Uterus (tissue), 4 donors: Measurements from ENCODE around the gene GALNTL6. TPM values are rescaled to one million over a fixed set of nuclear protein-coding genes. Genes with fewer than 3 reads are reported as not detected.
"Not testable (repeated sequence)": the region's sequence is repeated elsewhere in the genome, so short reads cannot be mapped to it uniquely, and the experiment has no call there.

Experiments used
- DNase-seq, 2 donors: peaks; one replicate each; pipeline ENCODE4 v3.0.0-alpha.2; 2019 to 2020
- H3K27ac ChIP-seq, 2 donors: fragments of 200-600 bp; sonication (generic); 1 replicate in 1 of 2; 2 replicates in 1 of 2; pipeline ENCODE4 v1.5.1; 2016 to 2018
- H3K27me3 ChIP-seq, 2 donors: fragments of 200-600 bp; sonication (generic); one replicate each; pipeline ENCODE4 v1.5.1; 2018 to 2019; ENCODE audit warnings: control low read depth in 1 of 2
- H3K36me3 ChIP-seq, 2 donors: fragments of 200-600 bp; sonication (generic); one replicate each; pipeline ENCODE4 v1.5.1; 2019; ENCODE audit warnings: control low read depth in 1 of 2
- H3K4me1 ChIP-seq, 2 donors: fragments of 200-600 bp; sonication (generic); one replicate each; pipeline ENCODE4 v1.5.1; 2018 to 2019; ENCODE audit warnings: control low read depth in 1 of 2
- H3K4me3 ChIP-seq, 2 donors: fragments of 200-600 bp; sonication (generic); 1 replicate in 1 of 2; 2 replicates in 1 of 2; pipeline ENCODE4 v1.5.1; 2018 to 2019; ENCODE audit warnings: mild to moderate bottlenecking in 1 of 2
- H3K9me3 ChIP-seq, 2 donors: fragments of 200-600 bp; sonication (generic); one replicate each; pipeline ENCODE4 v1.5.1; 2019; ENCODE audit warnings: control low read depth in 1 of 2
- CTCF ChIP-seq, 4 experiments: fragments of 200-600 bp in 2 of 4; fragments of 450-650 bp in 2 of 4; sonication (generic) in 2 of 4; IDR thresholded peaks; one replicate each; pipeline ENCODE4 v1.5.1; 2016 to 2019; ENCODE audit warnings: antibody characterized with exemption in 4 of 4, mild to moderate bottlenecking in 2 of 4, moderate library complexity in 1 of 4
- POLR2A ChIP-seq, 2 donors: fragments of 450-650 bp; IDR thresholded peaks; one replicate each; pipeline ENCODE4 v1.6.1; 2016; ENCODE audit warnings: antibody characterized with exemption in 2 of 2, mild to moderate bottlenecking in 1 of 2, moderate library complexity in 1 of 2
- intact Hi-C: fragments of 100-400 bp; cut with DNase I; formaldehyde crosslinking; loops from one replicate; pipeline ENCODE4 v1.15.1; 2023; ENCODE audit warnings: low total_unique reads
- total RNA-seq, 4 donors: library from RNA; depleted of rRNA in 3 of 4; stranded (reverse); fragments of >200 nt in 3 of 4; gene quantifications; one replicate each; pipeline versions ENCODE4 v1.1.0 to v1.2.4, GENCODE V29; 2014 to 2023
- donor health status: DM: yes; HTN: yes; CAD: no.

Gene GALNTL6
- total RNA-seq, 4 donors from 2014 or later: 2.6 TPM; not detected in 3

DNA sequence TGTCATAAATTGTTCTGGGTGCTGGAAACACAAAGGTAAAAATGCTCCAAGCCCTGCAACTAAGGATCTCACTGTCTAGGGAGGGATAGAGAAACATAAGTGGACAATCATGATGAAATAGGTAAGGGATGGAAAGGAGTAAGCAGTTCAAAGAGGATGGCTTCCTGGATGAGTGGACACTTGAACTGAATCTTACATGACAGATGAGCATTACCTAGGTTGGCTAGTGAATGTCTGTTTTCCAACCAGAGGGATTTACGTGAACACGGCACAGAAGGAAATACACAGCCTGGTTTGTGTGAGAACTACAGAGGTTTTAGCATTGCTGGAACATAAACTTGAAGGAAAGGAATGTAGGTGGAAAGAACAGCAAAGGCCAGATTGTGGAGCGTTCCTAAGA is 1205.2 kb downstream of the GALNTL6 start:
- Histone ChIP-seq H3K27me3 (no peaks in the 10 kb centered on the region), H3K36me3 (no peaks in the 10 kb centered on the region), H3K4me3 (no peak overlapping the region), H3K27ac (no peak overlapping the region), H3K4me1 (peaks cover 0 to 7% of the 10 kb centered on the region in 2 donors), H3K9me3 (no peaks in the 10 kb centered on the region)
- no peak for DNase-seq
- TF ChIP-seq POLR2A (IDR thresholded peaks at IDR 0.05) (no peak), CTCF (IDR thresholded peaks at IDR 0.05) (no peak)
- intact Hi-C loops: loop anchor here (10.0 kb wide), 1 partner anchor 236 kb away; no protein-coding TSS in a partner anchor

DNA sequence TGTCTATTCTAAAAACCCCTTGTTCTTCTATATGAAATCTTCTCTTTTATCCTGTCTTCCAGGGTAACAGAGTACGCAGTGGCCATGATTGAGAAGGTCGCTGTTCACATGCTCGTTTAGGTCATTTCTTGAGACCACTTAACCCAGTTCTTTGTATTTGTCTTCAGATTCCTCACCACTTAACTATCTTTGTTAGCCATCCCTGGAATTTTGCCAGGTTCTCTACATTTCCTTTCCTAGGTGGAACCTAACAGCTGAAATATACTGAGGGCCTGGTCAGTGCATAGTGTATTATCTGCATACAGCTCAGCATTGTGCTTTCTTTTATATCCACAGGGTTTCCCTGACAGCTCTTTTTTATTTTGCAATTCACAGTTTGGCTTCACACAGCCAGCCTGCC is 1206.5 kb downstream of the GALNTL6 start:
- DNase-seq: no peak

GRCh38 chr4:173021746-173022573 is 1208.8 kb downstream of the GALNTL6 start:
- H3K36me3 ChIP-seq, intact Hi-C loops, H3K9me3 ChIP-seq, H3K4me1 ChIP-seq, H3K27ac ChIP-seq, H3K4me3 ChIP-seq, DNase-seq, H3K27me3 ChIP-seq: not testable (repeated sequence)

More for the DNA sequence above, 1206.5 kb downstream of the GALNTL6 start:
- TF ChIP-seq POLR2A (IDR thresholded peaks at IDR 0.05) (no peak), CTCF (IDR thresholded peaks at IDR 0.05) (no peak)
- Histone ChIP-seq H3K4me1 (no peaks in the 10 kb centered on the region), H3K36me3 (no peaks in the 10 kb centered on the region), H3K4me3 (no peak overlapping the region), H3K9me3 (no peaks in the 10 kb centered on the region), H3K27ac (no peak overlapping the region), H3K27me3 (no peaks in the 10 kb centered on the region)
- intact Hi-C loops: loop anchor here (10.0 kb wide), 1 partner anchor 235 kb away; no protein-coding TSS in a partner anchor

DNA sequence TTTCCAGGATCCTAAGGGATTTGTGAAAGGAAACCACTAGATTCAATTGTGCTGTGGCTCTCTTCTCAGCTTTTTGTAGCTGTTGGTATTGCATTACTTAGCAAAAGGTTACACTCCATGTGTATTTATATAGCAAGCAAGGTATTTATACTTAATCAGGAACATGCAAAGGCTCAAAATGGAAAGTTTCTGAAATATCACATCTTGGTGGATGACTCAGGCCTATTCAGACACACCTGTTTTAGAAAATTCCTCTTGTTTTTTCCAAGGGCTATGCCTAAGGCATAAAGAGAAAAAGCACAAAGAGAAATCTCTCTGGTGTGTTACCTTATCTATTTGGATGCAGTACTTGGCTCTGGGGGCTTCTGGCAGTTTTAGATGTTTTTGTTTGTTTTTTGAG is 1211.0 kb downstream of the GALNTL6 start:
- intact Hi-C loops: no loop called here
- no peak for TF ChIP-seq CTCF (IDR thresholded peaks at IDR 0.05)
- TF ChIP-seq POLR2A (IDR thresholded peaks at IDR 0.05): no peak
- Histone ChIP-seq H3K36me3 (no peaks in the 10 kb centered on the region), H3K4me3 (no peak overlapping the region), H3K9me3 (no peaks in the 10 kb centered on the region), H3K27ac (no peak overlapping the region), H3K27me3 (no peaks in the 10 kb centered on the region), H3K4me1 (no peaks in the 10 kb centered on the region)
- DNase-seq: no peak

DNA sequence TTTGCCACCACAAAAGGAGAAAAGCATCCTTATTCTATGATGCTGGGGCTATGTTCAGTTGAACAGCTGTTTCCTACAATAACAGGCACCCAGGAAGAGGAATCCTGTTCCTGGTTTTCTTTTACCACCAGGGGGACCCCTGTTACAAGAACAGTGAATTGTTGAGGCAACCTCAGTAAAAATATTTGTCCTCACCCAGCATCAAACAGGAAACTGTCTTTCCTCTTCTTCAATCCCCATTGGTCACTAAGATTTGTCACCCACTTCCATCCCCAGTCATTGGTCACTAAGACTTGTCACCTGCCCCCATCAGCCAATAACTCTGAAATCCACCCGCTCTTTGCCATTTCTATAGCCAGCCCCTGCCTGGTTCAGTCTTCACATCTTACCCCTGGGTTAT is 1211.9 kb downstream of the GALNTL6 start:
- DNase-seq: peak; percentile 29 to 65
- no peak overlapping the region for H3K4me3 ChIP-seq
- no peaks in the 10 kb centered on the region for H3K27me3 ChIP-seq
- intact Hi-C loops: no loop called here
- H3K27ac ChIP-seq: no peak overlapping the region
- TF ChIP-seq CTCF (IDR thresholded peaks at IDR 0.05): peak; percentile 61 to 74 (median 69)
- no peak for TF ChIP-seq POLR2A (IDR thresholded peaks at IDR 0.05)
- H3K4me1 ChIP-seq: no peaks in the 10 kb centered on the region
- no peaks in the 10 kb centered on the region for H3K36me3 ChIP-seq
- H3K9me3 ChIP-seq: no peaks in the 10 kb centered on the region
